ENCODE data around the gene UCP2. TPM values are rescaled to one million over a fixed set of nuclear protein-coding genes. Genes with fewer than 3 reads are reported as not detected.

Gene UCP2, protein sequence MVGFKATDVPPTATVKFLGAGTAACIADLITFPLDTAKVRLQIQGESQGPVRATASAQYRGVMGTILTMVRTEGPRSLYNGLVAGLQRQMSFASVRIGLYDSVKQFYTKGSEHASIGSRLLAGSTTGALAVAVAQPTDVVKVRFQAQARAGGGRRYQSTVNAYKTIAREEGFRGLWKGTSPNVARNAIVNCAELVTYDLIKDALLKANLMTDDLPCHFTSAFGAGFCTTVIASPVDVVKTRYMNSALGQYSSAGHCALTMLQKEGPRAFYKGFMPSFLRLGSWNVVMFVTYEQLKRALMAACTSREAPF
- total RNA-seq (31.4 TPM), polyA plus RNA-seq (119 TPM)
- long read RNA-seq, donor 1, transcript UCP2-201 (8 exons, 2,113 nt): major isoform, 5 of 7 reads
- long read RNA-seq, donor 1, partial matches to known transcripts: 0 of 7 reads
- long read RNA-seq, donor 1, other reads (novel, unspliced or antisense): 0 of 7 reads
- long read RNA-seq, donor 2: 0 reads
- long read RNA-seq, donor 3, transcript UCP2-201 (8 exons, 2,113 nt): major isoform, 94 of 138 reads
- long read RNA-seq, donor 3, transcript UCP2-208 (5 exons, 1,004 nt): minor isoform, 5 of 138 reads
- long read RNA-seq, donor 3, partial matches to known transcripts: 33 of 138 reads
- long read RNA-seq, donor 3, other reads (novel, unspliced or antisense): 0 of 138 reads
- long read RNA-seq, donor 4, transcript UCP2-201 (8 exons, 2,113 nt): major isoform, 40 of 61 reads
- long read RNA-seq, donor 4, partial matches to known transcripts: 17 of 61 reads
- long read RNA-seq, donor 4, other reads (novel, unspliced or antisense): 0 of 61 reads
- long read RNA-seq, donor 5, transcript UCP2-201 (8 exons, 2,113 nt): major isoform, 104 of 154 reads
- long read RNA-seq, donor 5, transcript UCP2-208 (5 exons, 1,004 nt): minor isoform, 5 of 154 reads
- long read RNA-seq, donor 5, partial matches to known transcripts: 40 of 154 reads
- long read RNA-seq, donor 5, other reads (novel, unspliced or antisense): 0 of 154 reads
- long read RNA-seq, donor 6, transcript UCP2-201 (8 exons, 2,113 nt): major isoform, 37 of 46 reads
- long read RNA-seq, donor 6, partial matches to known transcripts: 5 of 46 reads
- long read RNA-seq, donor 6, other reads (novel, unspliced or antisense): 0 of 46 reads
- long read RNA-seq, donor 7, transcript UCP2-201 (8 exons, 2,113 nt): major isoform, 86 of 144 reads
- long read RNA-seq, donor 7, transcript UCP2-208 (5 exons, 1,004 nt): minor isoform, 6 of 144 reads
- long read RNA-seq, donor 7, partial matches to known transcripts: 48 of 144 reads
- long read RNA-seq, donor 7, other reads (novel, unspliced or antisense): 0 of 144 reads
- long read RNA-seq, donor 8, transcript UCP2-201 (8 exons, 2,113 nt): major isoform, 41 of 44 reads
- long read RNA-seq, donor 8, partial matches to known transcripts: 0 of 44 reads
- long read RNA-seq, donor 8, other reads (novel, unspliced or antisense): 0 of 44 reads
- long read RNA-seq, donor 9, transcript UCP2-201 (8 exons, 2,113 nt): major isoform, 58 of 77 reads
- long read RNA-seq, donor 9, partial matches to known transcripts: 11 of 77 reads
- long read RNA-seq, donor 9, other reads (novel, unspliced or antisense): 0 of 77 reads
- long read RNA-seq, donor 10, transcript UCP2-208 (5 exons, 1,004 nt): minor isoform, 5 of 96 reads
- long read RNA-seq, donor 10, transcript UCP2-201 (8 exons, 2,113 nt): major isoform, 59 of 96 reads
- long read RNA-seq, donor 10, partial matches to known transcripts: 29 of 96 reads
- long read RNA-seq, donor 10, other reads (novel, unspliced or antisense): 0 of 96 reads

DNA sequence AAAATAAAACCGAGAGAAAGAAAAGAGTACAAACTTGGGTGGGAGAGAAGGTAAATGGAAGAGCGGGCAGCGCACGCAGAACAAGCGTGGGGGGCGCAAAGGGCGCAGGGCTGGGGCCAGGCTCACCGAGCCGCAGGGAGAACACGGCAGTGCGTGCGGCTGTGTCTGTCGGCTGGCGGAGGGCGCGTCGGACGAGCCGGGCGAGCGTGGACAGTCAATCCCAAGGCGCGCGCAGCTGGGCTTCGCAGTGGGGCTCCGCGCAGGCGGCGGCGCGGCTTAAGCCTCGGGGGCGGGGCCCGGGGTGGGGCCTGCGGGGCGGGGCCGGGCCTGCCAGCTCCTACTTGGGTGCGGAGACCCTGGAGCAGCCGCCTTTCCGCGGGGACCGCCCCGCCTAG is at the start of gene UCP2:
Gene UCP2, minus strand, starts transcription at position 249 of the 395 bp plus-strand sequence. CDS start 4,465 bp downstream, outside the sequence.
- Histone ChIP-seq H3K4me3 (ENCODE audit: low read length in 2 of 2) (peak within 1 kb of the TSS; percentile 65 to 96), H3K27ac (ENCODE audit: low read depth in 1 of 2, low read length in 1 of 2) (peak within 1 kb of the TSS; percentile 96), H3K9me3 (ENCODE audit: control insufficient read depth in 2 of 2, insufficient read depth in 1 of 2, low read length in 1 of 2) (no peaks in the 10 kb centered on the region), H3K4me1 (ENCODE audit: control insufficient read depth in 2 of 2, insufficient read depth in 2 of 2, low read length in 2 of 2) (peaks cover 28 to 57% of the 10 kb centered on the region in 2 donors), H3K27me3 (ENCODE audit: control insufficient read depth in 2 of 2, insufficient read depth in 1 of 2, low read length in 1 of 2) (no peaks in the 10 kb centered on the region), H3K36me3 (ENCODE audit: control insufficient read depth in 2 of 2, insufficient read depth in 2 of 2, low read length in 1 of 2) (peaks cover 27 to 35% of the 10 kb centered on the region in 2 donors)
- WGBS: under 1% methylated on average over 43 of the region's 43 CpGs
- peak in 7 of 9 donors; percentile 68 to 90 (median 81) for DNase-seq (ENCODE audit: low read depth in 6 of 9, low spot score in 9 of 9)

DNA sequence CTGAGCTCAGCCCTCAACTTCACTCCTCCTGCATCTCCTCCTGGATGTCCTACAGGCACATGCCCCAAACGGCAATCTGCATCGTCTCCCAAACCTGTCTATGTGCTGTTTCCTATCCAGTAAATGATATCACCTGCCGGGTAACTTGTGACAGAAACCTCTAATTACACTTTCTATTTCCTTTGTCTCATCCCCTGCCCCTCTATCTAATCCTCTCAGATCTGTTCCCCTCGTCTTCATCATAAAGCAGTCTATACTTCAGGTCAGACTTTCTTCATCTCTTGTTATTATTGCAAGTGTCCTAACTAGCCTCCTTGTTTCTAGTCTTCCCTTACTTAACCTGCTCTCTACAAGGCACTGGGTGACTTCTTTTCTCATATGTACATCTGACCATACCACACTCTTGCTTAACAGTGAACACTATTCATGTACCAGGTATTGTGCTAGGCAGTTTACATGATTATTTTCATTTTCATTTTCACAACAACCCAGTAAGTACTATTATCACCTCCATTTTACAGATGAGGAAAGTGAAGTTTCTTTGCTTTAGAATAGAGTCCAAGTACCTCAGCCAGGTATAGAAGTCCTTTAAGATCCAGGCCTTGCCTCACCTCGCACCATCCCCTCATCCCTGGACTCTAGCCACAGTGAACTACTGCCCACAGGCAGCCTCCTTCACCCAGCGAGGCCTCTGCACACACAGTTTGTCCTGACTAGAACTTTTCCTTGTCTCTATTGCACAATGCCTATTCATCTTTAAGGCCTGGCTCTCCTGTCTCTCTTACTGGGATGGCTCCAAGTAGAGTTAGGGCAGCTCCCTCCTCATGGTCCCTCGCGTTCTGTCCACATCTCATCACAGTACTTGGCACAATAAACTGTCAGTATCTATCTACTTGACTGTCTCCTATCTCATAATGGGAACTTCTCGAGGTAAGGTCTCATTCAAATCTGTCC is 48.4 kb upstream of the UCP2 start:
- Histone ChIP-seq H3K4me1 (ENCODE audit: control insufficient read depth in 2 of 2, insufficient read depth in 2 of 2, low read length in 2 of 2) (no peaks in the 10 kb centered on the region), H3K9me3 (ENCODE audit: control insufficient read depth in 2 of 2, insufficient read depth in 1 of 2, low read length in 1 of 2) (no peaks in the 10 kb centered on the region), H3K27me3 (ENCODE audit: control insufficient read depth in 2 of 2, insufficient read depth in 1 of 2, low read length in 1 of 2) (no peaks in the 10 kb centered on the region), H3K36me3 (ENCODE audit: control insufficient read depth in 2 of 2, insufficient read depth in 2 of 2, low read length in 1 of 2) (peaks cover 41 to 74% of the 10 kb centered on the region in 2 donors), H3K4me3 (ENCODE audit: low read length in 2 of 2) (no peak overlapping the region), H3K27ac (ENCODE audit: low read depth in 1 of 2, low read length in 1 of 2) (no peak overlapping the region)
- 97% methylated on average over 9 of the region's 9 CpGs for WGBS
- DNase-seq (ENCODE audit: low read depth in 6 of 9, low spot score in 9 of 9): no peak

DNA sequence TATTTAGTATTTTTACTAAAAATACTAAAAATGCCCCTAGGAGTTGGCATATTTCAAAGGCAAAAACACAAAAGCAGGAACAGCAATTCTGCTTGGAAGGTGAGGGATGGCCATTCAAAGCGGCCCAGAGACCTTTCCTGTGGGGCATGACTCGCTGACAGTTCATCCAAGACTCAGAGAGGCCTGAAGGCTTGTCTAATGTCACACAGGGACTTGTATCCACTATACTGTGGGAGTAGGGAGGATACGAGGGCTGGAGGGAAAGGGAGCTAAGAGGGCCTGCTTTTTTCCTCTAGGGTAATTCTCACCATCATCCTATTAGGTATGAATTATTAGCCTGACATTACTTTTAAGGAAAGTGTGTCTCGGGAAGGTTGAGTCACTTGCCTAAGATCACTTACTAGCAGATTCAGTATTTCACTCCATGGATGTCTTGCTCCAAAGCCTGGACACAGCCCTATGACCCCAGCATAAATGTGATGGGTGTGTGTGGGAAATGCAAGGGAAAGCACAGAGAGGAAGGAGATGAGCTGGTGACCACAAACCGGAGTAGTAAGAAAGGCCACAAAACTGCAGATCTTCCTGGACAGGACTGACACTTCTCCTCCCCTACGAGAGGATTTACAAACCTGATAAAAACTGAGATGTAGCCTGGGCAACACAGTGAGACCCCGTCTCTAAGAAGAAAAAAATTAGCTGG is 43.0 kb upstream of the UCP2 start:
- DNase-seq (ENCODE audit: low read depth in 6 of 9, low spot score in 9 of 9): no peak
- Histone ChIP-seq H3K36me3 (ENCODE audit: control insufficient read depth in 2 of 2, insufficient read depth in 2 of 2, low read length in 1 of 2) (peaks cover 8 to 37% of the 10 kb centered on the region in 2 donors), H3K27me3 (ENCODE audit: control insufficient read depth in 2 of 2, insufficient read depth in 1 of 2, low read length in 1 of 2) (no peaks in the 10 kb centered on the region), H3K4me3 (ENCODE audit: low read length in 2 of 2) (no peak overlapping the region), H3K4me1 (ENCODE audit: control insufficient read depth in 2 of 2, insufficient read depth in 2 of 2, low read length in 2 of 2) (peaks cover 0 to 3% of the 10 kb centered on the region in 2 donors), H3K27ac (ENCODE audit: low read depth in 1 of 2, low read length in 1 of 2) (no peak overlapping the region), H3K9me3 (ENCODE audit: control insufficient read depth in 2 of 2, insufficient read depth in 1 of 2, low read length in 1 of 2) (no peaks in the 10 kb centered on the region)
- WGBS: 96% methylated on average over 7 of the region's 7 CpGs

DNA sequence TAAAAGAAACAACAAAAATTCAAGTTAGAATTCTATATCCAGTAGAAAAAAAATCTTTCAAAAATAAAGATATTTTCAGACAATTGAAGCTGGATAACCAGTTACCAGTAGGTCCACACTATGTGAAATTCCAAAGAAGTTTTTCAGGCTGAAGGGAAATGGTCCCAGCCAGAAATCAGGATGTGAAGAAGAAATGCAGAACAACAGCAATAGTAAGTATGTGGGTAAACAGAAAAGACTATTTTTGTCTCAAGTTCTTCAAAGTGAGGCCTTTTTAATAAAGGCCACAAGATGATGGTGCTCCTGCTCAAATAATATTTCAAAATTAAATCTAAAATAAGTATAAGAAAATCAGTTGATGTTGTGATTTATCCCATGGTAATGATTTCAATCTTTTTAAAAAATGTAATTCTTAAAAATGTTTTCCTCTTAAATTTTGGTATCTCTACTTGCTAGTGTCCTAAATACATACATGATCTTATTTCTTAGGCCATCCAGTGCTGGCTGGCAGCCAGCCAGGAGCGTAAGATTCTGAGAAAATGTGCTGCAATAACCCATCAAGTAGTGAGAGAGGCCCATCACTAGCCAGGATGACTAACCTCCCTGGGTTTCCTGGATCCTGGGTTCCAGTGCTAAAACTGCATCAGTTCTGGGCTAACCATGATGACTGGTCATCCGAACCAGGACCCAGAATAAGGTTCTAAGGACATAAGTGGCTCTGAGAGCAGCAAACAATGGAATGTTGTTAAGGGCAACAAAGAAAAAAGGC is 41.8 kb upstream of the UCP2 start:
- peaks cover 9 to 36% of the 10 kb centered on the region in 2 donors for H3K36me3 ChIP-seq (ENCODE audit: control insufficient read depth in 2 of 2, insufficient read depth in 2 of 2, low read length in 1 of 2)
- H3K27me3 ChIP-seq (ENCODE audit: control insufficient read depth in 2 of 2, insufficient read depth in 1 of 2, low read length in 1 of 2): no peaks in the 10 kb centered on the region
- no peak overlapping the region for H3K27ac ChIP-seq (ENCODE audit: low read depth in 1 of 2, low read length in 1 of 2)
- no peak for DNase-seq (ENCODE audit: low read depth in 6 of 9, low spot score in 9 of 9)
- peaks cover 0 to 11% of the 10 kb centered on the region in 2 donors for H3K4me1 ChIP-seq (ENCODE audit: control insufficient read depth in 2 of 2, insufficient read depth in 2 of 2, low read length in 2 of 2)
- no peak overlapping the region for H3K4me3 ChIP-seq (ENCODE audit: low read length in 2 of 2)
- WGBS: 92% methylated on average over 2 of the region's 2 CpGs
- no peaks in the 10 kb centered on the region for H3K9me3 ChIP-seq (ENCODE audit: control insufficient read depth in 2 of 2, insufficient read depth in 1 of 2, low read length in 1 of 2)

DNA sequence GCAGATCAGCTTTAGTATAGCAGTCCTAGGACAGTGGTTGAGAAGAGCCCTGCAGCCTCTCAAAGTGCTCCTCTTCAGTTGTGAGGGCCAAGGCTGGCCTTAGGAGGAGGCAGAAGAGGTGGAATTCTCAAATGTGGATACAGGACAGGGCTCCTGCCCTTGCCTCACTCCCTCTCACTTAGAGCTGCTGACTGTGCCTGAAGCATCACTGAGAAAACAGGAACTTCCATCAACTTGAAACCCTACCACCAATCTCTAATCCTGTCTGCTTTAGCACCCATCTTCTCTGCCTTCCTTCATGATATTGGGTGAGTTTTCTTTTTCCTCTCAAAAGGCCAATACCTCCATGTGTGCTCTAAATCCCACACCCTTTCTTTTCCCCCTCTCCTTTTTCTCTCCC is 40.6 kb upstream of the UCP2 start:
- Histone ChIP-seq H3K27ac (ENCODE audit: low read depth in 1 of 2, low read length in 1 of 2) (no peak overlapping the region), H3K4me1 (ENCODE audit: control insufficient read depth in 2 of 2, insufficient read depth in 2 of 2, low read length in 2 of 2) (peaks cover 0 to 21% of the 10 kb centered on the region in 2 donors)

DNA sequence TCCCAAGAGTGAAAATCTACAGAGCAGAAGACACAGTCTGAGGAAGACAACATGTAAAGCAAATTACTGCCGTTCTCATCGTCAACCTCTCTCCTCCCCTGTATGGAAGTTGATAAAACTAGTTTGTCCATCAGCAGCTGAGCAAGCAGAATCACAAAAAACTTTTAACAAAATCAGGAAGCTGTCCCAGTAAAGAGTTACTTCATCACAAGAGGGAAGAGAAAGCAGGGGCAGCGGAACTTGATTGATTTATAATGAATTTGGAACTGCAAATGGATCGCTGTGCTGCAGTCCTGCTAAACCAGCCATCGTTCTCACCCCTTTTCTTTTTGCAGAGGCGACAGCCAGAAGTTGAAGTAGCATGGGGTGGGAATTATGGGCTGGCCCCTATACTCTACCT is 39.9 kb upstream of the UCP2 start:
- peaks cover 10 to 38% of the 10 kb centered on the region in 2 donors for H3K36me3 ChIP-seq (ENCODE audit: control insufficient read depth in 2 of 2, insufficient read depth in 2 of 2, low read length in 1 of 2)
- WGBS: 96% methylated on average over 6 of the region's 6 CpGs
- no peak overlapping the region for H3K27ac ChIP-seq (ENCODE audit: low read depth in 1 of 2, low read length in 1 of 2)
- H3K4me1 ChIP-seq (ENCODE audit: control insufficient read depth in 2 of 2, insufficient read depth in 2 of 2, low read length in 2 of 2): peaks cover 0 to 24% of the 10 kb centered on the region in 2 donors
- no peak overlapping the region for H3K4me3 ChIP-seq (ENCODE audit: low read length in 2 of 2)
- no peak for DNase-seq (ENCODE audit: low read depth in 6 of 9, low spot score in 9 of 9)
- H3K27me3 ChIP-seq (ENCODE audit: control insufficient read depth in 2 of 2, insufficient read depth in 1 of 2, low read length in 1 of 2): no peaks in the 10 kb centered on the region
- no peaks in the 10 kb centered on the region for H3K9me3 ChIP-seq (ENCODE audit: control insufficient read depth in 2 of 2, insufficient read depth in 1 of 2, low read length in 1 of 2)

More for the DNA sequence above, 40.6 kb upstream of the UCP2 start:
- DNase-seq (ENCODE audit: low read depth in 6 of 9, low spot score in 9 of 9): no peak
- H3K4me3 ChIP-seq (ENCODE audit: low read length in 2 of 2): no peak overlapping the region
- H3K27me3 ChIP-seq (ENCODE audit: control insufficient read depth in 2 of 2, insufficient read depth in 1 of 2, low read length in 1 of 2): no peaks in the 10 kb centered on the region
- no peaks in the 10 kb centered on the region for H3K9me3 ChIP-seq (ENCODE audit: control insufficient read depth in 2 of 2, insufficient read depth in 1 of 2, low read length in 1 of 2)
- H3K36me3 ChIP-seq (ENCODE audit: control insufficient read depth in 2 of 2, insufficient read depth in 2 of 2, low read length in 1 of 2): peaks cover 5 to 37% of the 10 kb centered on the region in 2 donors

DNA sequence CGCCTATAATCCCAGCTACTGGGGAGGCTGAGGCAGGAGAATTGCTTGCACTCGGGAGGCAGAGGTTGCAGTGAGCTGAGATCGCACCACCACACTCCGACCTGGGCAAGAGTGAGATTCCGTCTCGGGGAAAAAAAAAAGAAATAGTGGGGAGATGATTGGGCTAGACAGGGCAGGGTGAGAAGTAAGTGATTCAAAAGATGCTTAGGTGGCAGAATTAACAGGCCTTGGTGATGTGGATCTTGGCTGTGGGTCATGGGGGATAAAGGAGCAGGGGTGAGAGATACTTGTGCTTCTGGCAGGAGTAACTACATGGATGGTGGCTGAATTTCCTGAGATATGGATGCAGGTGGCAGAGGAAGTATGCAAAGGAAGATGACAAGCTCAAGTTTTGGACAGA is 39.4 kb upstream of the UCP2 start:
- peak overlapping the region in 1 of 2 donors; percentile 20 for H3K27ac ChIP-seq (ENCODE audit: low read depth in 1 of 2, low read length in 1 of 2)
- H3K9me3 ChIP-seq (ENCODE audit: control insufficient read depth in 2 of 2, insufficient read depth in 1 of 2, low read length in 1 of 2): no peaks in the 10 kb centered on the region
- peaks cover 11 to 42% of the 10 kb centered on the region in 2 donors for H3K36me3 ChIP-seq (ENCODE audit: control insufficient read depth in 2 of 2, insufficient read depth in 2 of 2, low read length in 1 of 2)
- H3K27me3 ChIP-seq (ENCODE audit: control insufficient read depth in 2 of 2, insufficient read depth in 1 of 2, low read length in 1 of 2): no peaks in the 10 kb centered on the region
- DNase-seq (ENCODE audit: low read depth in 6 of 9, low spot score in 9 of 9): no peak
- peaks cover 0 to 24% of the 10 kb centered on the region in 2 donors for H3K4me1 ChIP-seq (ENCODE audit: control insufficient read depth in 2 of 2, insufficient read depth in 2 of 2, low read length in 2 of 2)
- 97% methylated on average over 6 of the region's 6 CpGs for WGBS
- no peak overlapping the region for H3K4me3 ChIP-seq (ENCODE audit: low read length in 2 of 2)

Data from thymus (tissue), 14 donors.